Nephron (organoid): ENCODE results near the gene TMTC1.

Experiments
- H3K27ac Mint-ChIP-seq, 3 experiments: 2 replicates each; pipeline ENCODE4 v1.8.0; 2020; ENCODE audit warnings: mixed read lengths in 3 of 3, mild to moderate bottlenecking in 2 of 3, moderate library complexity in 1 of 3
- H3K27me3 Mint-ChIP-seq: 2 replicates; pipeline ENCODE4 v1.8.0; 2021; ENCODE audit warnings: low read depth, mild to moderate bottlenecking, moderate library complexity, mixed read lengths
- H3K36me3 Mint-ChIP-seq: 2 replicates; pipeline ENCODE4 v1.8.0; 2020; ENCODE audit warnings: low read depth, mixed read lengths
- H3K4me1 Mint-ChIP-seq: 2 replicates; pipeline ENCODE4 v1.8.0; 2020; ENCODE audit warnings: mixed read lengths
- H3K4me3 Mint-ChIP-seq, 3 experiments: 2 replicates each; pipeline ENCODE4 v1.8.0; 2020; ENCODE audit warnings: mild to moderate bottlenecking in 3 of 3, mixed read lengths in 3 of 3, moderate library complexity in 2 of 3
- H3K9me3 Mint-ChIP-seq: 2 replicates; pipeline ENCODE4 v1.8.0; 2020; ENCODE audit warnings: mixed read lengths
- TF ChIP-seq, protein P1 (sequence below), 3 experiments: fragments of 200-600 bp; sonication (generic); IDR thresholded peaks; one replicate each; pipeline ENCODE4 v1.5.0; 2021; ENCODE audit warnings: antibody characterized with exemption in 3 of 3; ENCODE audit not compliant: unreplicated experiment in 3 of 3

The TMTC1 gene

GRCh38 chr12:29731591-29731990 is 52.2 kb downstream of the TMTC1 start:
- Mint-ChIP-seq H3K27me3 (no peaks in the 10 kb centered on the region), H3K36me3 (peaks cover 5% of the 10 kb centered on the region), H3K9me3 (no peaks in the 10 kb centered on the region), H3K4me1 (peaks cover 82% of the 10 kb centered on the region), H3K27ac (peak overlapping the region in 2 of 3 experiments; percentile 24 to 49), H3K4me3 (no peak overlapping the region)
- TF ChIP-seq, protein P1, sequence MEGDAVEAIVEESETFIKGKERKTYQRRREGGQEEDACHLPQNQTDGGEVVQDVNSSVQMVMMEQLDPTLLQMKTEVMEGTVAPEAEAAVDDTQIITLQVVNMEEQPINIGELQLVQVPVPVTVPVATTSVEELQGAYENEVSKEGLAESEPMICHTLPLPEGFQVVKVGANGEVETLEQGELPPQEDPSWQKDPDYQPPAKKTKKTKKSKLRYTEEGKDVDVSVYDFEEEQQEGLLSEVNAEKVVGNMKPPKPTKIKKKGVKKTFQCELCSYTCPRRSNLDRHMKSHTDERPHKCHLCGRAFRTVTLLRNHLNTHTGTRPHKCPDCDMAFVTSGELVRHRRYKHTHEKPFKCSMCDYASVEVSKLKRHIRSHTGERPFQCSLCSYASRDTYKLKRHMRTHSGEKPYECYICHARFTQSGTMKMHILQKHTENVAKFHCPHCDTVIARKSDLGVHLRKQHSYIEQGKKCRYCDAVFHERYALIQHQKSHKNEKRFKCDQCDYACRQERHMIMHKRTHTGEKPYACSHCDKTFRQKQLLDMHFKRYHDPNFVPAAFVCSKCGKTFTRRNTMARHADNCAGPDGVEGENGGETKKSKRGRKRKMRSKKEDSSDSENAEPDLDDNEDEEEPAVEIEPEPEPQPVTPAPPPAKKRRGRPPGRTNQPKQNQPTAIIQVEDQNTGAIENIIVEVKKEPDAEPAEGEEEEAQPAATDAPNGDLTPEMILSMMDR (IDR thresholded peaks at IDR 0.05; ENCODE audit: unreplicated experiment in 3 of 3), result no peak

DNA sequence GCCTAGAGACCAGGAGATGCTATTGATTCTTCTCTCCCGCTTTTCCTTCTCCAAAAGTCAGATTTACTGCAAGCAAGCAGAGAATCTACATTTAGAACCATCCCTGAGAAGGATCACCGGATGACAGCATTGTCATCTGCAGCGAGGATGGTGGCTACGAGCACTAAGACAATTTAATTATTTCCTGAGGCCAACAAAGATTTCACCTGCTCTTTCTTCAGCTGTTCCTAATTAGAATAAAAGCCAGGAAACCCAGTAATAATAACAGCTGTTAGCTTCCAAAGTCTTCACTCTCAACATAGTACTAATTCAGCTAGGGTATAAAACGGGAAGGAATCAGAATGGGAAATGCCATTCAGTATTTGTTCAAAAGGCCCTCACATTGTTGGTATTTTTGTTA is 53.3 kb downstream of the TMTC1 start:
- H3K4me1 Mint-ChIP-seq, result peaks cover 88% of the 10 kb centered on the region
- peak overlapping the region in 2 of 3 experiments; percentile 23 to 67 for H3K27ac Mint-ChIP-seq
- peak overlapping the region in 1 of 3 experiments; percentile 15 for H3K4me3 Mint-ChIP-seq
- no peaks in the 10 kb centered on the region for H3K27me3 Mint-ChIP-seq
- peaks cover 4% of the 10 kb centered on the region for H3K36me3 Mint-ChIP-seq
- TF ChIP-seq, protein P1 (IDR thresholded peaks at IDR 0.05; ENCODE audit: unreplicated experiment in 3 of 3), result no peak
- no peaks in the 10 kb centered on the region for H3K9me3 Mint-ChIP-seq

GRCh38 chr12:29728030-29728429 is 55.7 kb downstream of the TMTC1 start:
- Mint-ChIP-seq H3K36me3 (peaks cover 4% of the 10 kb centered on the region), H3K4me3 (peak overlapping the region in 1 of 3 experiments; percentile 21), H3K9me3 (no peaks in the 10 kb centered on the region), H3K27ac (peak overlapping the region in 2 of 3 experiments; percentile 49 to 73), H3K27me3 (no peaks in the 10 kb centered on the region), H3K4me1 (peaks cover 82% of the 10 kb centered on the region)
- TF ChIP-seq, protein P1 (IDR thresholded peaks at IDR 0.05; ENCODE audit: unreplicated experiment in 3 of 3), result no peak

- H3K27ac Mint-ChIP-seq, result peak overlapping the region; percentile 62 to 82 (median 76)
- peaks cover 4% of the 10 kb centered on the region for H3K36me3 Mint-ChIP-seq
- TF ChIP-seq, protein P1 (IDR thresholded peaks at IDR 0.05; ENCODE audit: unreplicated experiment in 3 of 3), result no peak
- peak overlapping the region in 1 of 3 experiments; percentile 51 for H3K4me3 Mint-ChIP-seq
- H3K27me3 Mint-ChIP-seq, result no peaks in the 10 kb centered on the region
- H3K9me3 Mint-ChIP-seq, result no peaks in the 10 kb centered on the region
- H3K4me1 Mint-ChIP-seq, result peaks cover 70% of the 10 kb centered on the region
Observed at GRCh38 chr12:29726741-29727348, 56.9 kb downstream of the TMTC1 start.

DNA sequence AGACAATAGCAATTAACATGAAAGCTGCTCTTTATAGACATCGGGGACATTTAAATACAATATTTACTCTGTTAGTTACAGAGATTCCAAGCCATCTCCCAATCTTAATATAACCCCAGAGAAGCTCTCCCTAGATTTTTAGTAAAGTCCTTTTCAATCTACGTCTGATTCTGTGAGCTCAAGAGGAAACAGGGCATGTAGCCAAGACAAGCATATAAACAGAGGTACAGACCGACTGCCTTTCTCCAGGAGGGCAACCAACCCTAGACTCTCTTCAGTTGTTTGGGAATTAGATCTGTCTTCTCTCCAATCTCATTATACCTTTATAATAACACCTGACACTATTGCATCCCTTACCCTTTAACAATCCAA is 57.4 kb downstream of the TMTC1 start:
- peak overlapping the region; percentile 62 to 82 (median 76) for H3K27ac Mint-ChIP-seq
- peaks cover 4% of the 10 kb centered on the region for H3K36me3 Mint-ChIP-seq
- peak overlapping the region in 1 of 3 experiments; percentile 51 for H3K4me3 Mint-ChIP-seq
- no peaks in the 10 kb centered on the region for H3K27me3 Mint-ChIP-seq
- TF ChIP-seq, protein P1 (IDR thresholded peaks at IDR 0.05; ENCODE audit: unreplicated experiment in 3 of 3), result no peak
- peaks cover 65% of the 10 kb centered on the region for H3K4me1 Mint-ChIP-seq
- H3K9me3 Mint-ChIP-seq, result no peaks in the 10 kb centered on the region
